GM23338 (cell line): ENCODE data around the gene AP1S3.

Experiments
- CTCF ChIP-seq, 2 experiments: fragments of 200-600 bp in 1 of 2; sonication (generic) in 1 of 2; conservative IDR thresholded peaks; 2 replicates each; pipeline versions ENCODE4 v1.5.1 to v1.6.1; 2016 to 2017; ENCODE audit warnings: antibody characterized with exemption in 2 of 2, low read depth in 2 of 2, mild to moderate bottlenecking in 2 of 2, moderate library complexity in 1 of 2
- EZH2 ChIP-seq: fragments of 200-600 bp; sonication (generic); IDR thresholded peaks from one replicate; pipeline ENCODE4 v1.8.0; 2017; ENCODE audit warnings: antibody characterized with exemption, mild to moderate bottlenecking, low read depth; ENCODE audit not compliant: unreplicated experiment
- EZH2phosphoT487 ChIP-seq: fragments of 200-600 bp; sonication (generic); IDR thresholded peaks from one replicate; pipeline ENCODE4 v1.8.1; 2018; ENCODE audit warnings: antibody characterized with exemption; ENCODE audit not compliant: unreplicated experiment
- JUNB ChIP-seq: IDR thresholded peaks from one replicate; pipeline ENCODE4 v1.6.1; 2016; ENCODE audit warnings: antibody characterized with exemption; ENCODE audit not compliant: unreplicated experiment
- POLR2AphosphoS5 ChIP-seq: IDR thresholded peaks from 2 replicates; pipeline ENCODE4 v1.6.1; 2016; ENCODE audit warnings: antibody characterized with exemption, low read depth
- ZNF114 ChIP-seq: fragments of 250-450 bp; sonication (Bioruptor Pico); IDR thresholded peaks from 2 replicates; pipeline ENCODE4 v1.5.0; 2020; ENCODE audit warnings: mild to moderate bottlenecking, moderate library complexity

GRCh38 chr2:223786236-223786635 is 51.1 kb downstream of the AP1S3 start:
- TF ChIP-seq CTCF (conservative IDR thresholded peaks at IDR 0.05; ENCODE audit: low read depth in 2 of 2) (no peak), EZH2 (no peak), POLR2AphosphoS5 (no peak), JUNB (no peak), EZH2phosphoT487 (no peak), ZNF114 (CRISPR knock-in tag) (no peak)
